OCI-LY1 (cell line): ENCODE results near the gene MYL6B.
A peak's percentile ranks its signal among the peaks of the same experiment; 100 is the strongest.

ENCODE experiments used
- H2AFZ ChIP-seq: fragments of 200-600 bp; sonication (generic), shearing (Covaris generic); 2 replicates; pipeline ENCODE4 v1.6.0; 2014; ENCODE audit warnings: antibody characterized with exemption, mild to moderate bottlenecking, low read length
- H3F3A ChIP-seq: fragments of 200-600 bp; sonication (generic), shearing (Covaris generic); 2 replicates; pipeline ENCODE4 v1.6.0; 2014; ENCODE audit warnings: mild to moderate bottlenecking, antibody characterized with exemption, low read length, moderate library complexity; ENCODE audit not compliant: insufficient read depth
- H3K27ac ChIP-seq: fragments of 200-600 bp; sonication (generic); 2 replicates; pipeline ENCODE4 v1.5.1; 2014; ENCODE audit warnings: low read length, mixed run types, mild to moderate bottlenecking, low read depth; ENCODE audit not compliant: poor library complexity, severe bottlenecking
- H3K27me3 ChIP-seq: fragments of 200-600 bp; sonication (generic); 2 replicates; pipeline ENCODE4 v1.6.0; 2014; ENCODE audit warnings: antibody characterized with exemption, mild to moderate bottlenecking, low read length, moderate library complexity; ENCODE audit not compliant: insufficient read depth
- H3K36me3 ChIP-seq: fragments of 200-600 bp; sonication (generic); 2 replicates; pipeline ENCODE4 v1.6.1; 2014; ENCODE audit warnings: mild to moderate bottlenecking, antibody characterized with exemption, low read length, moderate library complexity, mixed read lengths; ENCODE audit not compliant: insufficient read depth
- H3K4me1 ChIP-seq: fragments of 200-600 bp; sonication (generic); 2 replicates; pipeline ENCODE4 v1.5.1; 2014; ENCODE audit warnings: mild to moderate bottlenecking, low read length, moderate library complexity; ENCODE audit not compliant: insufficient read depth, severe bottlenecking
- H3K4me2 ChIP-seq: fragments of 200-600 bp; sonication (generic), shearing (Covaris generic); 2 replicates; pipeline ENCODE4 v1.6.1; 2014; ENCODE audit warnings: low read length
- H3K4me3 ChIP-seq: fragments of 200-600 bp; sonication (generic); 2 replicates; pipeline ENCODE4 v1.5.1; 2014; ENCODE audit warnings: low read length, low read depth, mild to moderate bottlenecking, mixed read lengths; ENCODE audit not compliant: poor library complexity, severe bottlenecking
- H3K79me2 ChIP-seq: fragments of 200-600 bp; shearing (Covaris generic); 2 replicates; pipeline ENCODE4 v1.6.1; 2016; ENCODE audit warnings: mixed run types, low read length, mixed read lengths; ENCODE audit not compliant: insufficient read depth
- H3K9ac ChIP-seq: fragments of 200-600 bp; sonication (generic), shearing (Covaris generic); 2 replicates; pipeline ENCODE4 v1.6.1; 2014; ENCODE audit warnings: mild to moderate bottlenecking, low read length, mixed read lengths
- H3K9me2 ChIP-seq: fragments of 200-600 bp; sonication (generic), shearing (Covaris generic); 2 replicates; pipeline ENCODE4 v1.6.1; 2014; ENCODE audit warnings: low read depth, mild to moderate bottlenecking, low read length, mixed read lengths
- H3K9me3 ChIP-seq: fragments of 200-600 bp; shearing (Covaris generic); 2 replicates; pipeline ENCODE4 v1.6.1; 2014; ENCODE audit warnings: low read length, mixed read lengths
- H4K20me1 ChIP-seq: fragments of 200-600 bp; sonication (generic), shearing (Covaris generic); 2 replicates; pipeline ENCODE4 v1.6.0; 2016; ENCODE audit warnings: mild to moderate bottlenecking, low read length; ENCODE audit not compliant: insufficient read depth
- EZH2 ChIP-seq: fragments of 200-600 bp; sonication (generic), shearing (Covaris generic); IDR thresholded peaks from 2 replicates; pipeline ENCODE4 v1.8.0; 2017; ENCODE audit warnings: borderline replicate concordance, mixed run types, mild to moderate bottlenecking, antibody characterized with exemption, low read length, moderate library complexity, mixed read lengths
- TF ChIP-seq, protein P1 (sequence below): fragments of 200-600 bp; sonication (generic), shearing (Covaris generic); IDR thresholded peaks from 2 replicates; pipeline ENCODE4 v1.5.1; 2017; ENCODE audit warnings: mild to moderate bottlenecking, antibody characterized with exemption, low read length, moderate library complexity, mixed read lengths

MYL6B gene

DNA sequence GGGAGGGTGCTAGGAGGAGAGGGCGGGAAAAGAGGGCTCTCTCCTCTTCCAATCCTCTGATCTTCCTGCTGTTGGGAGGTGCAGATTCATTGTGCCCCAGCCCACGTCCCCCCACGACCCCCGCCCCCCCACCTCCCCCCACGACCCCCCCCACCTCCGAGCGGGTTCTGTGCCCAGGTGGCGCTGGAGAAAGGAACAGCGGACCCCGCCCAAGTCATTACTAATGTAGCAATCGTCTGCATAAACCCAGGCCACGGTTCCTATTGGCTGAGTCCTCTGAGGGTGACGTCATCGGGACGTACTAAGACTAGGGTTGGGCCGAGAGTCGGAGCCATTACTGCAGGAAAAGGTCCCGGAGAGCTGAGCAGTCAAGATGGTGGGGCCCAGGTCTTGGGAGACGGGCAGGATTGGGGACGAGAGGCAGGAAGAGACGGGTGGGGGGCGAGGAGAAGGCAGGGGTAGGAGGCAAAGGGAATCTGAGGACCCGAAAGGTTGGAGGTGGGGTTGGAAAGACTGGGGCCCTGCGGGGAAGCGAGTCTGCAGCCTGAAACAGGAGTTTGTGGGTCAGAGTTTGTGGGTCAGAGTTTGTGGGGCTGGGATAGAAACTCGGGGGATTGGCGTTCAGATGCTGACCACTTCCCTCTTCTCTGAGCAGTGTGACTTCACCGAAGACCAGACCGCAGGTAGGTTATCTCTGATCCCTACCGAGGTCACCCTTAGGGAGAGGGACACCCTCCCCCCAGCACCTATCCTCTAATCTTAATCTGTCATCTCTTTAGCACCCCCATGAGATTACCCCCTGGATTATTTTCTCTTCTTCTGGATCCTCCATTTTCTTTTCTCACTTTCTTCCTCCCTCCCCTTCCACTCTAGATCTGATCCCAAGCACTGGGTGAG, 5.9 kb downstream of the MYL6B start, which contains the start of gene MYL6:
MYL6 (plus strand) TSS at position 331 of the 897 bp plus-strand sequence; CDS start at position 374, 43 bp downstream.
- Histone ChIP-seq H3K36me3 (peaks cover 49% of the 10 kb centered on the region), H3K27me3 (no peaks in the 10 kb centered on the region), H3K9me3 (no peaks in the 10 kb centered on the region), H3K4me3 (peak within 1 kb of the TSS; percentile 84), H3K27ac (peak within 1 kb of the TSS; percentile 74), H3K4me1 (peaks cover 54% of the 10 kb centered on the region), H3K9ac (peak within 1 kb of the TSS; percentile 83), H4K20me1 (no peaks in the 10 kb centered on the region), H3F3A (no peaks in the 10 kb centered on the region), H3K4me2 (peak within 1 kb of the TSS; percentile 90), H3K9me2 (no peaks in the 10 kb centered on the region), H2AFZ (no peak within 1 kb of the TSS), H3K79me2 (peaks cover 13% of the 10 kb centered on the region)
- TF ChIP-seq, protein P1, sequence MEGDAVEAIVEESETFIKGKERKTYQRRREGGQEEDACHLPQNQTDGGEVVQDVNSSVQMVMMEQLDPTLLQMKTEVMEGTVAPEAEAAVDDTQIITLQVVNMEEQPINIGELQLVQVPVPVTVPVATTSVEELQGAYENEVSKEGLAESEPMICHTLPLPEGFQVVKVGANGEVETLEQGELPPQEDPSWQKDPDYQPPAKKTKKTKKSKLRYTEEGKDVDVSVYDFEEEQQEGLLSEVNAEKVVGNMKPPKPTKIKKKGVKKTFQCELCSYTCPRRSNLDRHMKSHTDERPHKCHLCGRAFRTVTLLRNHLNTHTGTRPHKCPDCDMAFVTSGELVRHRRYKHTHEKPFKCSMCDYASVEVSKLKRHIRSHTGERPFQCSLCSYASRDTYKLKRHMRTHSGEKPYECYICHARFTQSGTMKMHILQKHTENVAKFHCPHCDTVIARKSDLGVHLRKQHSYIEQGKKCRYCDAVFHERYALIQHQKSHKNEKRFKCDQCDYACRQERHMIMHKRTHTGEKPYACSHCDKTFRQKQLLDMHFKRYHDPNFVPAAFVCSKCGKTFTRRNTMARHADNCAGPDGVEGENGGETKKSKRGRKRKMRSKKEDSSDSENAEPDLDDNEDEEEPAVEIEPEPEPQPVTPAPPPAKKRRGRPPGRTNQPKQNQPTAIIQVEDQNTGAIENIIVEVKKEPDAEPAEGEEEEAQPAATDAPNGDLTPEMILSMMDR: no peak
- TF ChIP-seq EZH2: no peak

DNA sequence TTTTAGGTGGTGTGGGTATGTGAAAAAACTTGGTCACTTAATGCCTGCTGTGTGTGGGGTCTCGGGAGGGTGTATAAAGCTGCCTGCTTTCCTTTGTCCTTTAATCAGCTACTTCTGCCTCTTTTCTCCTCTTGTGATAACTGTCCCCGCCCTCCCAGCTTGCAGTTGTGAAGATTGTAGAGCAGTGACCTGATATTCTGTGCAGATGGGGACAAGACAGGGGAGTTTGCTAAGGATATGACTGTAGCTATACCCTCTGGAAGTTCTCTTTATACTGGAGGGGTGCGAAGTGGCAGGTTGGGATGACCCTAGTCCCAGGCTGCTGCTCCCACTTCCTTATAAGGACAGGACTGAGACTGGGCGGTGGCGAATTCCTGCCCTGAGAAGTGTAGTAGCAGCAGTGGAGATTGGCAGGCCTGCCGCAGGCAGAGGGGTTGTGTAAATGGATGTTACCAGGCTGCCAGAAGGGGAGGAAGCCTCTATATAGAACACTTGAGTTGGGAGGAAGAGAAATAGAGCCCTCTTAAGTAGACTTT, 6.6 kb downstream of the MYL6B start:
- Histone ChIP-seq H3K79me2 (peaks cover 13% of the 10 kb centered on the region), H3K9ac (peak overlapping the region; percentile 83), H3K9me3 (no peaks in the 10 kb centered on the region), H3K4me2 (peak overlapping the region; percentile 90), H3K36me3 (peaks cover 56% of the 10 kb centered on the region), H4K20me1 (no peaks in the 10 kb centered on the region), H2AFZ (no peak overlapping the region), H3F3A (no peaks in the 10 kb centered on the region), H3K27ac (peak overlapping the region; percentile 74), H3K4me1 (peaks cover 47% of the 10 kb centered on the region), H3K4me3 (peak overlapping the region; percentile 84), H3K9me2 (no peaks in the 10 kb centered on the region), H3K27me3 (no peaks in the 10 kb centered on the region)
- TF ChIP-seq EZH2: no peak
- TF ChIP-seq, protein P1: no peak

DNA sequence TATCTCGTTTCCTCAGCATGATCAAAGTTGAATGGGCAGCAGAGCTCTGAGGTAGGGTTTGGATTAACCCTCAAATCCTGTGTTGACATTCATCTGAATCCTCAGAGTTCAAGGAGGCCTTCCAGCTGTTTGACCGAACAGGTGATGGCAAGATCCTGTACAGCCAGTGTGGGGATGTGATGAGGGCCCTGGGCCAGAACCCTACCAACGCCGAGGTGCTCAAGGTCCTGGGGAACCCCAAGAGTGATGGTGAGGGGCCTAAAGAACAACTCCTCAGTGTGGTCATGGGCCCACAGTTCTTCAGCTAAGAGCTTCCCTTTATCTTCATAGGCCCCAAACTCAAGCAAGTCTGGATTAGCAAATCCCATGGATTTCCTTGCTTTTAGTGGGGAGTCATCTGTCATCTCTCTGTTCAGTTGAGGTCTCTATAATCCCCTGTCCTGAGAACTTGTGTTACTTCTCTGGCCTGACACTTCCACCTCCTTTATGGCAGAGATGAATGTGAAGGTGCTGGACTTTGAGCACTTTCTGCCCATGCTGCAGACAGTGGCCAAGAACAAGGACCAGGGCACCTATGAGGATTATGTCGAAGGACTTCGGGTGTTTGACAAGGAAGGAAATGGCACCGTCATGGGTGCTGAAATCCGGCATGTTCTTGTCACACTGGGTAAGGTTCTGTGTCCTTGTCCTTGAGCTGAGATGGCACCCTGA, 7.2 kb downstream of the MYL6B start:
- no peaks in the 10 kb centered on the region for H3F3A ChIP-seq
- H3K4me2 ChIP-seq: peak overlapping the region; percentile 90
- peaks cover 62% of the 10 kb centered on the region for H3K36me3 ChIP-seq
- peaks cover 13% of the 10 kb centered on the region for H3K79me2 ChIP-seq
- peaks cover 41% of the 10 kb centered on the region for H3K4me1 ChIP-seq
- H4K20me1 ChIP-seq: no peaks in the 10 kb centered on the region
- peak overlapping the region; percentile 74 for H3K27ac ChIP-seq
- H3K9me2 ChIP-seq: no peaks in the 10 kb centered on the region
- H3K9ac ChIP-seq: peak overlapping the region; percentile 83
- H2AFZ ChIP-seq: no peak overlapping the region
- H3K4me3 ChIP-seq: peak overlapping the region; percentile 84
- no peak for TF ChIP-seq EZH2
- TF ChIP-seq, protein P1: no peak; the same call in 1 of the 2 replicates
- H3K9me3 ChIP-seq: no peaks in the 10 kb centered on the region
- H3K27me3 ChIP-seq: no peaks in the 10 kb centered on the region
